ENCODE measurements around the gene TMEM256. TPM values are rescaled to one million over a fixed set of nuclear protein-coding genes. Genes with fewer than 3 reads are reported as not detected.

Gene TMEM256
- total RNA-seq, 4 donors from 2014 or later = 26.0 to 131 (median 115) TPM

Other genes starting within 250 kb of the TMEM256 start
- gene ASGR1, start 224.7 kb downstream of the TMEM256 start, total RNA-seq = 1 to 10 TPM in 2 of 4 donors, under 1 TPM in 1, not detected in 1; 0.77 to 3.2 (median 1.8) TPM
- gene DLG4, start 184.3 kb downstream of the TMEM256 start, total RNA-seq = 10 to 100 TPM; 22.8 to 64.0 (median 48.4) TPM
- gene ACADVL, start 184.2 kb downstream of the TMEM256 start, total RNA-seq = 100 to 1,000 TPM; 167 to 800 (median 399) TPM
- 10 to 100 TPM in 3 of 4 donors, 1 to 10 TPM in 1; 5.1 to 83.2 (median 53.5) TPM for gene DVL2, start 169.6 kb downstream of the TMEM256 start, total RNA-seq
- 10 to 100 TPM in 3 of 4 donors, 1 to 10 TPM in 1; 9.7 to 68.1 (median 29.7) TPM for gene PHF23, start 164.6 kb downstream of the TMEM256 start, total RNA-seq
- gene GABARAP, start 161.6 kb downstream of the TMEM256 start, total RNA-seq = 100 to 1,000 TPM; 220 to 467 (median 366) TPM
- gene CTDNEP1, start 152.4 kb downstream of the TMEM256 start, total RNA-seq = 100 to 1,000 TPM in 1 of 4 donors, 10 to 100 TPM in 3; 13.8 to 115 (median 37.2) TPM
- gene ELP5, start 151.9 kb downstream of the TMEM256 start, total RNA-seq = 10 to 100 TPM; 41.9 to 65.6 (median 51.3) TPM
- gene CLDN7, start 141.6 kb downstream of the TMEM256 start, total RNA-seq = 10 to 100 TPM in 1 of 4 donors, under 1 TPM in 3; 0.29 to 24.4 (median 0.68) TPM
- 10 to 100 TPM in 2 of 4 donors, 1 to 10 TPM in 2; 1.8 to 25.9 (median 12.6) TPM for gene SLC2A4, start 122.4 kb downstream of the TMEM256 start, total RNA-seq
- 1 to 10 TPM in 2 of 4 donors, not detected in 2; 2.4 to 4.4 TPM for gene YBX2, start 109.5 kb downstream of the TMEM256 start, total RNA-seq
- 100 to 1,000 TPM in 3 of 4 donors, 10 to 100 TPM in 1; 75.3 to 219 (median 198) TPM for gene EIF5A, start 96.5 kb downstream of the TMEM256 start, total RNA-seq
- 10 to 100 TPM; 34.0 to 68.3 (median 43.9) TPM for gene GPS2, start 88.7 kb downstream of the TMEM256 start, total RNA-seq
- gene NEURL4, start 74.8 kb downstream of the TMEM256 start, total RNA-seq = 10 to 100 TPM; 12.4 to 64.7 (median 34.1) TPM
- gene ACAP1, start 67.6 kb downstream of the TMEM256 start, total RNA-seq = 10 to 100 TPM in 1 of 4 donors, 1 to 10 TPM in 2, under 1 TPM in 1; 0.29 to 11.2 (median 1.7) TPM
- 10 to 100 TPM in 1 of 4 donors, 1 to 10 TPM in 3; 2.6 to 14.7 (median 7.2) TPM for gene KCTD11, start 51.9 kb downstream of the TMEM256 start, total RNA-seq
- gene TMEM95, start 48.9 kb downstream of the TMEM256 start, total RNA-seq = not detected
- 1 to 10 TPM in 3 of 4 donors, under 1 TPM in 1; 0.26 to 9.2 (median 1.8) TPM for gene TNK1, start 23.0 kb downstream of the TMEM256 start, total RNA-seq
- 10 to 100 TPM in 3 of 4 donors, under 1 TPM in 1; 0.77 to 42.6 (median 17.6) TPM for gene PLSCR3, start 9.6 kb downstream of the TMEM256 start, total RNA-seq
- gene NLGN2, start 3.7 kb upstream of the TMEM256 start, total RNA-seq = 10 to 100 TPM; 14.2 to 81.9 (median 19.7) TPM
- not detected for gene SPEM1, start 16.2 kb upstream of the TMEM256 start, total RNA-seq
- not detected for gene SPEM2, start 21.5 kb upstream of the TMEM256 start, total RNA-seq
- not detected for gene SPEM3, start 24.8 kb upstream of the TMEM256 start, total RNA-seq
- gene TMEM102, start 31.3 kb upstream of the TMEM256 start, total RNA-seq = 1 to 10 TPM in 2 of 4 donors, under 1 TPM in 1, not detected in 1; 0.29 to 2.8 (median 2.0) TPM
- 10 to 100 TPM in 1 of 4 donors, 1 to 10 TPM in 2, not detected in 1; 2.8 to 17.9 (median 6.2) TPM for gene FGF11, start 35.4 kb upstream of the TMEM256 start, total RNA-seq
- gene CHRNB1, start 41.0 kb upstream of the TMEM256 start, total RNA-seq = 10 to 100 TPM in 2 of 4 donors, 1 to 10 TPM in 2; 3.2 to 16.9 (median 10.9) TPM
- gene ZBTB4, start 75.5 kb upstream of the TMEM256 start, total RNA-seq = 100 to 1,000 TPM in 1 of 4 donors, 10 to 100 TPM in 3; 22.7 to 116 (median 39.2) TPM
- not detected for gene SLC35G6, start 77.3 kb upstream of the TMEM256 start, total RNA-seq
- gene POLR2A, start 80.3 kb upstream of the TMEM256 start, total RNA-seq = 100 to 1,000 TPM in 2 of 4 donors, 10 to 100 TPM in 2; 19.7 to 167 (median 77.6) TPM
- 10 to 100 TPM; 15.3 to 63.1 (median 33.7) TPM for gene TNFSF12, start 145.0 kb upstream of the TMEM256 start, total RNA-seq
- 10 to 100 TPM in 3 of 4 donors, 1 to 10 TPM in 1; 6.8 to 56.9 (median 25.8) TPM for gene TNFSF13, start 154.7 kb upstream of the TMEM256 start, total RNA-seq
- 100 to 1,000 TPM in 1 of 4 donors, 10 to 100 TPM in 3; 45.9 to 106 (median 59.5) TPM for gene SENP3, start 157.8 kb upstream of the TMEM256 start, total RNA-seq
- gene CD68, start 175.5 kb upstream of the TMEM256 start, total RNA-seq = 10 to 100 TPM in 1 of 4 donors, 1 to 10 TPM in 3; 4.4 to 15.9 (median 7.5) TPM
- gene MPDU1, start 179.8 kb upstream of the TMEM256 start, total RNA-seq = 10 to 100 TPM in 3 of 4 donors, 1 to 10 TPM in 1; 2.6 to 63.6 (median 35.0) TPM
- 1 to 10 TPM in 3 of 4 donors, not detected in 1; 1.0 to 7.3 (median 1.1) TPM for gene SOX15, start 186.0 kb upstream of the TMEM256 start, total RNA-seq
- 10 to 100 TPM in 2 of 4 donors, 1 to 10 TPM in 2; 6.2 to 37.8 (median 20.1) TPM for gene FXR2, start 210.8 kb upstream of the TMEM256 start, total RNA-seq
- 10 to 100 TPM; 18.5 to 74.8 (median 46.0) TPM for gene SAT2, start 223.7 kb upstream of the TMEM256 start, total RNA-seq
- 1 to 10 TPM in 1 of 4 donors, under 1 TPM in 1, not detected in 2; 0.21 to 1.1 TPM for gene SHBG, start 226.0 kb upstream of the TMEM256 start, total RNA-seq
- gene ATP1B2, start 246.8 kb upstream of the TMEM256 start, total RNA-seq = 10 to 100 TPM in 1 of 4 donors, 1 to 10 TPM in 3; 3.2 to 20.7 (median 8.0) TPM

Measured in uterus (tissue), 4 donors.